ENCODE results near the gene GUCY2C. TPM values are rescaled to one million over a fixed set of nuclear protein-coding genes. Genes with fewer than 3 reads are reported as not detected.

The GUCY2C gene
- total and polyA plus RNA-seq, 2 donors (not counting 3 experiments of a cell fraction or from before 2014, with no cell fraction given): not detected

DNA sequence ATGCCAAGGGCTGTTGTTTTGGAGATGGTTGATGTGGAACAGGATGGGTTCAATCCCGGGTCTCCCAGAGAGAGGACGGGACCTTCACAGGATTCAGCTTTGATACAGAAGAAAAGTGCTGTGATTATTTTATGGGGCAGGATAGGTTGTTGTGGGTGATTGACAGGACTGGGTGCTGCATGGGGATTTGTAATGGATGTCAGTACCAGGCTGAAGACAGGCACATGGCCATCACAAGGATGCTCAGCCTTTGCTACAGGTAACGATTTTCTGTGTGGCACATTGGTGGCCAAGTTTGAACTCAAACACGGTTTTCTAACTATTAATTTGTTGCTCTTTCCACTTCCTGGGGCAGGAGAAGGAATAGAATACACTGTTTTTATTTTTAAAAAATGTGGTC is 4.5 kb upstream of the GUCY2C start:
- no peak overlapping the region for H3K9ac ChIP-seq (replicated peaks; ENCODE audit: extremely low read depth, insufficient read depth, low read length)
- dilution Hi-C loops (cut with MboI; ENCODE audit: extremely low pct_ligation_motif_present, low sequenced_read_pairs): no loop called here
- no peaks in the 10 kb centered on the region for H3K79me2 ChIP-seq (ENCODE audit: control insufficient read depth, insufficient read depth, low read length)
- CTCF ChIA-PET: no interaction called here
- no peak overlapping the region for H2AFZ ChIP-seq (ENCODE audit: low read depth, low read length)
- no peaks in the 10 kb centered on the region for H3K36me3 ChIP-seq (ENCODE audit: control insufficient read depth in 2 of 2, extremely low read depth in 1 of 2, insufficient read depth in 2 of 2, low read length in 2 of 2)
- no peaks in the 10 kb centered on the region for H3K27me3 ChIP-seq (ENCODE audit: control insufficient read depth in 2 of 2, insufficient read depth in 2 of 2, low read length in 2 of 2)
- POLR2A ChIA-PET: no interaction called here
- no peak for DNase-seq (ENCODE audit: low read depth, low spot score)
- no peak for TF ChIP-seq MYC (IDR thresholded peaks at IDR 0.05; ENCODE audit: low read depth, low read length)
- no peak for TF ChIP-seq JUN (IDR thresholded peaks at IDR 0.05; ENCODE audit: borderline replicate concordance, insufficient read depth, insufficient read length, low read depth)
- no peak for TF ChIP-seq MAX (IDR thresholded peaks at IDR 0.05; ENCODE audit: insufficient read depth, insufficient read length)
- TF ChIP-seq EZH2 (IDR thresholded peaks at IDR 0.05; ENCODE audit: borderline replicate concordance, low read depth, low read length, severe bottlenecking): no peak
- no peak for TF ChIP-seq POLR2AphosphoS5 (IDR thresholded peaks at IDR 0.05; ENCODE audit: insufficient read depth, low read depth, low read length)
- no peak for TF ChIP-seq GATA2 (IDR thresholded peaks at IDR 0.05; ENCODE audit: insufficient read depth, insufficient read length, low read depth, low read length)
- no peak for TF ChIP-seq CTCF (IDR thresholded peaks at IDR 0.05; ENCODE audit: extremely low read depth in 1 of 2, insufficient read depth in 1 of 2, low read depth in 1 of 2, low read length in 2 of 2)
- TF ChIP-seq FOS (IDR thresholded peaks at IDR 0.05; ENCODE audit: borderline replicate concordance, insufficient read depth, low read length): no peak
- no peak for TF ChIP-seq POLR2A (IDR thresholded peaks at IDR 0.05; ENCODE audit: low read depth, low read length)
- H3K4me3 ChIP-seq (replicated peaks in 1 of 3; ENCODE audit: insufficient read depth in 1 of 3, low read depth in 1 of 3, low read length in 3 of 3): no peak overlapping the region
- intact Hi-C loops (cut with micrococcal nuclease): no loop called here
- no peaks in the 10 kb centered on the region for H3K4me1 ChIP-seq (ENCODE audit: control insufficient read depth, extremely low read depth, insufficient read depth, low read length)
- H3K9me3 ChIP-seq (replicated peaks; ENCODE audit: control insufficient read depth, insufficient read depth, low read length): no peaks in the 10 kb centered on the region
- H3K27ac ChIP-seq (ENCODE audit: insufficient read depth, low read depth, low read length): no peak overlapping the region
- no peaks in the 10 kb centered on the region for H3K9me1 ChIP-seq (replicated peaks; ENCODE audit: control insufficient read depth, extremely low read depth, insufficient read depth, low read length)
- no peaks in the 10 kb centered on the region for H4K20me1 ChIP-seq (replicated peaks; ENCODE audit: control insufficient read depth, extremely low read depth, insufficient read depth, low read length)
- FAIRE-seq: no peak
- no peak overlapping the region for H3K4me2 ChIP-seq (ENCODE audit: insufficient read depth, low read length)
- BruUV-seq (replicated peaks): no TSS peak

Data from endothelial cell of umbilical vein (primary cell).